Mesodermal cell (in vitro differentiated cells): ENCODE measurements around the gene LRMDA.

Experiments
- H3K27ac ChIP-seq: 2 replicates; pipeline ENCODE4 v1.7.0; 2013; ENCODE audit warnings: mild to moderate bottlenecking, low read depth, low read length, moderate library complexity; ENCODE audit not compliant: severe bottlenecking
- H3K36me3 ChIP-seq: 2 replicates; pipeline ENCODE4 v1.7.1; 2013; ENCODE audit warnings: mild to moderate bottlenecking, low read length, moderate library complexity; ENCODE audit not compliant: control insufficient read depth, insufficient read depth
- H3K4me1 ChIP-seq: one replicate; pipeline ENCODE4 v1.7.1; 2013; ENCODE audit warnings: mild to moderate bottlenecking, low read length; ENCODE audit not compliant: insufficient read depth, control insufficient read depth, poor library complexity, severe bottlenecking
- H3K4me3 ChIP-seq: 2 replicates; pipeline ENCODE4 v1.7.0; 2013; ENCODE audit warnings: low read length, control low read depth, mild to moderate bottlenecking; ENCODE audit not compliant: insufficient read depth, poor library complexity, severe bottlenecking; ENCODE audit errors: extremely low read depth
- H3K9me3 ChIP-seq: 2 replicates; pipeline ENCODE4 v1.7.1; 2013; ENCODE audit warnings: mild to moderate bottlenecking, low read length, moderate library complexity; ENCODE audit not compliant: control insufficient read depth
- WGBS, 2 experiments: methylation state at CpG; one replicate each; pipeline ENCODE4 v1.1.5; 2013; ENCODE audit warnings: missing lambda C conversion rate in 2 of 2; ENCODE audit not compliant: insufficient coverage in 2 of 2; 5-methylcytosine and 5-hydroxymethylcytosine counted together

The LRMDA gene

DNA sequence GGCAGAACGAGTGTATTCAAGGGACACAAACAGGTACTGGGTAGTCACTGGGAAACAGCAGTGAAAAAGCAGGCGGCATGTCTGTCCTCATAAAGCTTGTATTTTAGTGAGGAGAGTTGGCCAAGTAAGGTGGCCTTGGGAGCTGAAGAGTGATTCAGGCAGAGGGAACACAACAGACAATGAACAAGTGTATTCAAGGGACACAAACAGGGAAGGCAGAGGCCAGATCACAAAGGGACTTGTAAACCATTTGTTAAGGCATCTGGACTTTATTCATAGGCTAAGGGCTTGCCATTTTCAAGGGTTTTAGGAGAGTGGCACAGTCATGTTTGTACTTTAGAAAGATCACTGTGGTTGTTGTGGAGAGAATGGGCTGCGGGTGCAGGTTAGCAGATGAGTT, 49.0 kb downstream of the LRMDA start:
- H3K27ac ChIP-seq: no peak overlapping the region
- no peaks in the 10 kb centered on the region for H3K4me1 ChIP-seq
- WGBS, 2 experiments: 92 to 94% methylated on average over 3 of the region's 3 CpGs
- no peaks in the 10 kb centered on the region for H3K36me3 ChIP-seq
- H3K9me3 ChIP-seq: no peaks in the 10 kb centered on the region
- no peak overlapping the region for H3K4me3 ChIP-seq

DNA sequence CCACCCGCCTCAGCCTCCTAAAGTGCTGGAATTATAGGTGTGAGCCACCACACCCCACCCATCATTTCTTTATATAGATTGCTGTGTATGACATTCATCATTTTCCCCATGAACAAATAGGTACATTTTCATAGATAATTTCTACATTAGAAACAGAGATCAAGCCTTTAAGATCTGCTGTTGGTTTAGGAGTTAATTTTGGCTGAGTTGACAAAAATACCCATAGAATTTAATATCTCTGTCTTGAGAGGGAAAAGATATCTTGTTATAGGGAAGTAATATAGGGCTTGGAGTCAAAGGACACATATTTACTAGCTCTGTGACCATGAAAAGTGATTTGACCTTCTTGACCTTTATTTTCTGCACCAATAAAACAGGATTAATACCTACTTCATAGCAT, 51.8 kb downstream of the LRMDA start:
- Histone ChIP-seq H3K4me1 (no peaks in the 10 kb centered on the region), H3K4me3 (no peak overlapping the region), H3K27ac (no peak overlapping the region), H3K9me3 (no peaks in the 10 kb centered on the region), H3K36me3 (no peaks in the 10 kb centered on the region)
- WGBS, 2 experiments: no CpG with 5 or more reads among the region's 1 CpG

- H3K4me3 ChIP-seq: no peak overlapping the region
- WGBS, 2 experiments: 100% methylated on average over 1 of the region's 1 CpG; no CpG with 5 or more reads in 1 of the 2 experiments
- no peaks in the 10 kb centered on the region for H3K9me3 ChIP-seq
- no peaks in the 10 kb centered on the region for H3K36me3 ChIP-seq
- H3K4me1 ChIP-seq: no peaks in the 10 kb centered on the region
- no peak overlapping the region for H3K27ac ChIP-seq
Measured at GRCh38 chr10:75484717-75485116, 53.3 kb downstream of the LRMDA start.

DNA sequence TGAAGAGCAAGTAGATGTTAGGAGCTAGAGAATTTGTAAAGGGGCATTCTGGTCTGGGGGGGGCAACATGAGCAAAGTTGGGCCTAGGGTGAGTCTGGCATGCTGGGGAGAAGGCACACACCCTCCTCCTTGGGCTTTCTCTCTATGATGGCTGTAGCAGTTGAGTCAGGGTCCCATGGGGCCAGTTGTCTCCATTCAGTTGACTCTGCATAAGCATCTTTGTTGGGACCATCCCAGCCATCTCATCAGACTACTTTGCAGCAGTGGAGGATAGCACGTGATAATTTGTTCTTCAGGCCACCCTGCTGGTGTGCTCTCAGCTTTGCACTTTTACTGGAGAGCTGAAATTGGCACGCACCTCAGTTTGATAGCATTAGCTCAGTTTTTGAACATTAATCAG, 55.2 kb downstream of the LRMDA start:
- 86 to 89% methylated on average over 2 of the region's 2 CpGs for WGBS, 2 experiments
- Histone ChIP-seq H3K9me3 (no peaks in the 10 kb centered on the region), H3K36me3 (no peaks in the 10 kb centered on the region), H3K4me3 (no peak overlapping the region), H3K27ac (no peak overlapping the region), H3K4me1 (no peaks in the 10 kb centered on the region)

DNA sequence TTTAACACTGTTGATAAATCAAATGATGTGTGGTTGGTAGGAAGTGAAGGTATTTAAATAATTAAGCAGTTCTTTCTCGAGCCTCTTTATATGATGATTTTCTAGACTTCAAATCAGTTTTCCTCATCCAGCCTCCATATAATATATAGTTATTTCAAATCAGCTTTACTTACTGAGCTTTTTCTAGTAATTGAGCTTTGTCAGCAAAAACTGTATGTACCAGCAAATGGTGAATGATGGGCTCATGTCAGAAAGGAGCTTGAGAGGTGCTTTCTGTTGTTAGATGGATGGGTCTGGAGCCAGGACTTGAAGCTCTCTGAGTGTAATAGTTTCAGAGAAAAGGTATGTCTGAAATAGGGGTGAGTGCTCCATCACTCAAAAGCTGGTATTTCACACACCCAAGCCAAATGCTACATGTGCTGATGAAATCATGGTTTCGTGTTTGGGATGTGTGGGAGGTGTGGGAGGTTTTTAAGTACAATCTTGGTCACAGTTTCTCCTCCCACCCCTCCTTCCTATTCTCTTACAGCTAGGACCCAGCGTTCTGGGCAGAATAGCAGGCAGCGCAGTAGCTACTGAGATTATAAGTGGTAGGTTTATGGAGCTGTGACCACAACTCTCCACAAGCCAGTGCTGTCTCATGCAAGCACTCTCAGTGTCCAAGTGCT, 55.8 kb downstream of the LRMDA start:
- Histone ChIP-seq H3K4me1 (no peaks in the 10 kb centered on the region), H3K9me3 (no peaks in the 10 kb centered on the region), H3K27ac (no peak overlapping the region), H3K36me3 (no peaks in the 10 kb centered on the region), H3K4me3 (no peak overlapping the region)
- 100% methylated on average over 1 of the region's 4 CpGs; no CpG with 5 or more reads in 1 of the 2 experiments for WGBS, 2 experiments

- Histone ChIP-seq H3K4me1 (no peaks in the 10 kb centered on the region), H3K27ac (no peak overlapping the region), H3K9me3 (no peaks in the 10 kb centered on the region), H3K36me3 (no peaks in the 10 kb centered on the region), H3K4me3 (no peak overlapping the region)
- 83 to 88% methylated on average over 2 of the region's 2 CpGs for WGBS, 2 experiments
Measured at GRCh38 chr10:75487755-75488125, 56.3 kb downstream of the LRMDA start.

GRCh38 chr10:75492173-75492925, 60.9 kb downstream of the LRMDA start:
- 81 to 100% methylated on average over 1 to 2 of the region's 3 CpGs for WGBS, 2 experiments
- Histone ChIP-seq H3K27ac (no peak overlapping the region), H3K4me3 (no peak overlapping the region), H3K4me1 (no peaks in the 10 kb centered on the region), H3K9me3 (no peaks in the 10 kb centered on the region), H3K36me3 (no peaks in the 10 kb centered on the region)

DNA sequence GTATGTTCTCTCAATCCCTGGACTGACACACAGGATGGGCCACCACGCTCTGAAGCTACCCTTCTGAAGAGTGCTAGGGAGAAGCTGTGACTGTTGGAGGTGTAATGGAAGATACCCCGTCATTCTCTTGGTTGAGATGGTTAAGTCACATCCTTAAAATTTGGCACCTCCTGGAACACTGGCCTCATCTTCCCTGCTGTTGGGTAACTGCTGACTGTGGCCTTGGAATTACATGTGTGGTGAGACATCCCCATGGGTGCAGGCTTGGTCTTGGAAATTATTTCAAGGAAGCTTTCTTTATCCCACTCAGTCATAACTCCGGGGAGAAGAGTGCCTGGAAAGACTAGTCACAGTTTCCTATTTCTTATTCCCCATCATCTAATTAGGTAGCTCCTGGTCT, 62.0 kb downstream of the LRMDA start:
- no peaks in the 10 kb centered on the region for H3K9me3 ChIP-seq
- no peaks in the 10 kb centered on the region for H3K4me1 ChIP-seq
- no peak overlapping the region for H3K27ac ChIP-seq
- WGBS, 2 experiments: 80 to 100% methylated on average over 1 to 2 of the region's 3 CpGs
- no peak overlapping the region for H3K4me3 ChIP-seq
- H3K36me3 ChIP-seq: no peaks in the 10 kb centered on the region

DNA sequence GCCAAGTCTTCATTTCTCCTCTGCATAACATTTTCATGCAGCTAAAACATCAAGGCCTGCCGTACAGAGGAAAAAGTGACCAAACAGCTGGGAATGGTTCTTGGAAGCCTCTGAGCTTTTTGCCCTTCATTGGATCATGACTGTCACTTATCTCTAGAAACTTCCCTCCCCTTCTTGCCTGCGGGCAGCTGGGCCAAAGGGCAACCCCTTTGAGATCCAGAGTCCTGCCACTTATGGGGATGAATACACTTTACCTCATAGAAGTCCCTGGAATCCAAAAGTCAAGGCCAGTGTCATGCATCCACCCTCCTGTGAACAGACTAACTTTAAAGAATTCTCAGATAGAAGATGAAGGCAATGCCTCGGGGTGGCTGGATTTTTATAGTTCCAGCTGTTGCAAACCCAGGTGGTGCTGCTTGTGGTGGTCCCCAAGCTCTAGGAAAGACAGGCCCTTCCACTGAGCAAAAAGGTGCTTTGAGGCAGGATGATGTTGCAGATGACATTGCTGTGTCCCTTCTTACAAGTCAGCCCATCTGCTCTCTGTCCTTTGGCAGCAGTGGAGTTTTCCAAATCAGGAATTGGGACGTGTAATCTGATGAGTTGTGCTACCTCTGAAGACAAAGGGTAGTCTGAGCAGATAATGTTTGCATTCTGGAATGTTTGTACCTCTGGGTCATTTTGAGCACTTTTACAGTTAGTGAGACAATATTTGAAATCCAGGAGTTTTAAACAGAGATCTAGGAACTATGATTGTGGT, 64.2 kb downstream of the LRMDA start:
- no peak overlapping the region for H3K4me3 ChIP-seq
- H3K36me3 ChIP-seq: no peaks in the 10 kb centered on the region
- no peaks in the 10 kb centered on the region for H3K4me1 ChIP-seq
- no peaks in the 10 kb centered on the region for H3K9me3 ChIP-seq
- H3K27ac ChIP-seq: no peak overlapping the region
- WGBS, 2 experiments: 58 to 90% methylated on average over 2 to 3 of the region's 4 CpGs

DNA sequence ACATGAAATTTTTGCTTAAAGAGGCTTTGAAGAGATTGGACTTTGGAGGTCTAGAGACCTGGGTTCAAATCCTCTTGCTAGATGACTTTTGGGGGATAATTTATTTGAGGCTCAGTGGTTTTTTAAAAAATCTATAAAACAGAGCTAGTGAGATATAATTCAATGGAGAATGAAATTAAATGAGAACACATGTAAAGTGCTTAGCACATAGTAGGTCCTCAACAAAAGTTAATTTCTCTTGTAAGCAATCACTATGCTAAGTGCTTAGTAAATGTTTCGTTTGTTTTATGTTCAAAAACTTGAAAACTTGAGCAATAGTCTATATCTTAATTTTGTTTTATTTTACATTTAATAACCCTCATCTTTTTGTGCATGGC, 64.8 kb downstream of the LRMDA start:
- no peaks in the 10 kb centered on the region for H3K36me3 ChIP-seq
- no peaks in the 10 kb centered on the region for H3K4me1 ChIP-seq
- no peaks in the 10 kb centered on the region for H3K9me3 ChIP-seq
- no peak overlapping the region for H3K4me3 ChIP-seq
- H3K27ac ChIP-seq: no peak overlapping the region
- WGBS, 2 experiments: no CpG with 5 or more reads among the region's 1 CpG
